Measurements from ENCODE around the gene ANKMY2. TPM values are rescaled to one million over a fixed set of nuclear protein-coding genes. Genes with fewer than 3 reads are reported as not detected.
"Not testable (repeated sequence)": the region's sequence is repeated elsewhere in the genome, so short reads cannot be mapped to it uniquely, and the experiment has no call there.

Gene ANKMY2
- total and polyA plus RNA-seq, 3 donors from 2014 or later, result 13.4 to 17.5 (median 17.0) TPM

DNA sequence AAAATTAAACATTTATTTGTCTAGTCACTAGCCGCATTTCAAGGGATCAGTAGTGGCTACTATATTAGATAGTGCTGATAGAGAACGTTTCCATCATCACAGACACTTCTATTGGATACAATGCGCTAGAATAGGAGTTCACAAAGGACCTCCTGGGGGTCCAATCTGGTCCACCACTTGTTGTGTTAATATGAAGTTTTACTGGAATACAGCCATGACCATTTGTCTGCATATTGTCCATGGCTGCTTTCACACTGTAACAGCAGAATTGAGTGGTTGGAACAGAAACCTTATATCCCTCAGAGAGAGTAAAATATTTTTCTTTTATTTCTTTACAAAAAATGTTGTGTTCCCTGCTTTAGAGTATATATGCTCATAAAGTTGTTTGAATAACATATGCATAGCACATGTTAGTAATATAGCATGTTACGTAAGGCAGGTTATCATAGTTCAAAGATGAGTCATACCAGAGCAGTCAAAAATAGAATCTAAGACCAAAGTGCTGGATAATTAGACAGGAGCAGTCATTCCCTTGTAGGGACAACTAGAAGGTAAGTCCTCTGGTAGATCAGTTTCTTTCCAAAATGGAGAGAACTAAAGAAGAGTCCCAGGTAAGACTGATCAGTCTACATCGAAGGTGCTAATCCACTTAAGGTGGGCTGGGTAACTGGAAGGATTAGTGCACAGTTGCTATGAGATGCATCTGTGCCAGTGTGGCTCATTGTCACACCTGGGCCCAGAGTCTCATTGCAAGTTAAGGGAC lies 15.3 kb upstream of the ANKMY2 start:
- WGBS, 2 donors, result 81 to 87% methylated on average over 5 of the region's 5 CpGs

DNA sequence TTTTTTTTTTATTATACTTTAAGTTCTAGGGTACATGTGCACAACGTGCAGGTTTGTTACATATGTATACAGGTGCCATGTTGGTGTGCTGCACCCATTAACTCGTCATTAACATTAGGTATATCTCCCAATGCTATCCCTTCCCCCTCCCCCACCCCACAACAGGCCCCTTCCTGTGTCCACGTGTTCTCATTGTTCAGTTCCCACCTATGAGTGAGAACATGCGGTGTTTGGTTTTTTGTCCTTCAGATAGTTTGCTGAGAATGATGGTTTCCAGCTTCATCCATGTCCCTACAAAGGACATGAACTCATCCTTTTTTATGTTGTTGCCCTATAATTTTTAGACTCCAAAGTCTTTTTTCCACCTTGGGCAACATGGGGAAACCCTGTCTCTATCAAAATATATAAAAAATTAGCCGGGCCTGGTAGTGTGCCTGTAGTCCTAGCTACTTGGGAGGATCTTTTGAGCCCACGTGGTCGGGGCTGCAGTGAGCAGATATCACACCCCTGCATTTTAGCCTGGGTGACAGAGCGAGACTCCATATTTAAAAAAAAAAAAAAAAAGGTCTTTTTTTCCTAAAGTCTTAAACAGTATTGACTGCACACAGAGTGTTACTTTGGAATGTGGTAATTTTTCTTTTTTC lies 14.4 kb upstream of the ANKMY2 start:
- WGBS, 2 donors, result 81 to 85% methylated on average over 8 of the region's 8 CpGs

More for the DNA sequence above, 15.3 kb upstream of the ANKMY2 start:
- Histone ChIP-seq H3K4me1 (no peaks in the 10 kb centered on the region), H3K9me3 (no peaks in the 10 kb centered on the region), H3K4me3 (no peak overlapping the region), H3K27me3 (no peaks in the 10 kb centered on the region), H3K36me3 (ENCODE audit: low read depth, missing control alignments) (no peaks in the 10 kb centered on the region), H3K27ac (no peak overlapping the region)
- TF ChIP-seq CTCF (IDR thresholded peaks at IDR 0.05) (no peak), POLR2A (IDR thresholded peaks at IDR 0.05) (no peak)
- intact Hi-C loops (cut with DNase I; ENCODE audit: low total_unique reads), result no loop called here
- DNase-seq, result no peak

GRCh38 chr7:16657656-16658279 lies 12.2 kb upstream of the ANKMY2 start:
- TF ChIP-seq POLR2A (IDR thresholded peaks at IDR 0.05) (no peak), CTCF (IDR thresholded peaks at IDR 0.05) (no peak)
- DNase-seq, result no peak
- Histone ChIP-seq H3K27ac (no peak overlapping the region), H3K27me3 (no peaks in the 10 kb centered on the region), H3K9me3 (no peaks in the 10 kb centered on the region), H3K36me3 (ENCODE audit: low read depth, missing control alignments) (no peaks in the 10 kb centered on the region), H3K4me1 (no peaks in the 10 kb centered on the region), H3K4me3 (no peak overlapping the region)
- intact Hi-C loops (cut with DNase I; ENCODE audit: low total_unique reads), result no loop called here
- WGBS, 2 donors, result 81 to 83% methylated on average over 4 of the region's 4 CpGs

More for the DNA sequence above, 14.4 kb upstream of the ANKMY2 start:
- H3K9me3 ChIP-seq; H3K4me3 ChIP-seq; H3K27ac ChIP-seq; H3K4me1 ChIP-seq; intact Hi-C loops (cut with DNase I; ENCODE audit: low total_unique reads); H3K27me3 ChIP-seq; H3K36me3 ChIP-seq (ENCODE audit: low read depth, missing control alignments); DNase-seq: not testable (repeated sequence)

DNA sequence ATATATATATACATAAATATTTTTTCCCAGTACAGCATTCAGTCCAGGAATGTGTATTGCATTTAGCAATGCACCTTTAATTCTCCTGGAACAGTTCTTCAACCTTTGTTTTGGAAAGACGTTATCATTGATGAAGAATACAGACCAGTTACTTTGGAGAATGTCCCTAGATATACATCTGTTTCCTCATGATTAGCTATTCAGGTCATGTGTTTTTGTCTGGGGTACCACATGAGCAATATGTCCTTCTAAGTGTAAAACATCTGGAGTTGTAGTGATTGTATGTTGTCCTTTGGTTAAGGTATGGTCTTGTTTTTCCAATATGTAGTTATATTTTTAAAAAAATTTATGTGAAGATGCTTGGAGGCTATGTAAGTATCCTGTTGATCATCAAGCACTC lies 10.6 kb upstream of the ANKMY2 start:
- H3K36me3 ChIP-seq (ENCODE audit: low read depth, missing control alignments), result no peaks in the 10 kb centered on the region
- no peaks in the 10 kb centered on the region for H3K27me3 ChIP-seq
- H3K27ac ChIP-seq, result no peak overlapping the region
- no peaks in the 10 kb centered on the region for H3K4me1 ChIP-seq
- no peak overlapping the region for H3K4me3 ChIP-seq
- 83 to 88% methylated on average over 1 of the region's 1 CpG for WGBS, 2 donors
- no peak for DNase-seq
- TF ChIP-seq POLR2A (IDR thresholded peaks at IDR 0.05) (no peak), CTCF (IDR thresholded peaks at IDR 0.05) (no peak)
- intact Hi-C loops (cut with DNase I; ENCODE audit: low total_unique reads), result no loop called here
- no peaks in the 10 kb centered on the region for H3K9me3 ChIP-seq

DNA sequence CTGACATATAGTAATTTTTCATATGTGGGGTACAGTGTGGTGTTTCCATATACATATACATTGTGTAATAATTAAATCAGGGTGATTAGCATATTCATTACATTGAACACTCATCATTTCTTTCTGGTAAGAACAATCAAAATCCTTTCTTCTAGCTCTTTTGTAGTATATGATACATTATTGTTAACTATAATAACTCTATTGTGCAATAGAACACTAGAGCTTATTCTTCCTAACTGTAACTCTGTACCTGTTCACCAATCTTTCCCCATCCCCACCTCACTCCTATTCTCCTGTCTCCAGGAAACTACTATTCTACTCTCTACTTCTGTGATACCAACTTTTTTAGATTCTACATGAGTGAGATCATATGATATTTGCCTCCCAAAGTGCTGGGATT lies 9.8 kb upstream of the ANKMY2 start:
- no peaks in the 10 kb centered on the region for H3K4me1 ChIP-seq
- no peaks in the 10 kb centered on the region for H3K36me3 ChIP-seq (ENCODE audit: low read depth, missing control alignments)
- intact Hi-C loops (cut with DNase I; ENCODE audit: low total_unique reads), result no loop called here
- no peak overlapping the region for H3K27ac ChIP-seq
- H3K4me3 ChIP-seq, result no peak overlapping the region
- H3K9me3 ChIP-seq, result no peaks in the 10 kb centered on the region
- no peaks in the 10 kb centered on the region for H3K27me3 ChIP-seq
- DNase-seq, result no peak
- TF ChIP-seq POLR2A (IDR thresholded peaks at IDR 0.05), result no peak
- no peak for TF ChIP-seq CTCF (IDR thresholded peaks at IDR 0.05)
